NCI-H2081 treated with DMSO at 0.1 percent for 48 hours (cell line): ENCODE results near the gene SPON2.

Source experiments
- DNase-seq: peaks from one replicate; lab custom pipeline; 2025; lab: John Stamatoyannopoulos, UW

SPON2 gene

GRCh38 chr4:1172228-1172851, at the start of gene SPON2:
Gene SPON2 (minus strand): TSS chr4:1172583.
- DNase-seq, result no peak

DNA sequence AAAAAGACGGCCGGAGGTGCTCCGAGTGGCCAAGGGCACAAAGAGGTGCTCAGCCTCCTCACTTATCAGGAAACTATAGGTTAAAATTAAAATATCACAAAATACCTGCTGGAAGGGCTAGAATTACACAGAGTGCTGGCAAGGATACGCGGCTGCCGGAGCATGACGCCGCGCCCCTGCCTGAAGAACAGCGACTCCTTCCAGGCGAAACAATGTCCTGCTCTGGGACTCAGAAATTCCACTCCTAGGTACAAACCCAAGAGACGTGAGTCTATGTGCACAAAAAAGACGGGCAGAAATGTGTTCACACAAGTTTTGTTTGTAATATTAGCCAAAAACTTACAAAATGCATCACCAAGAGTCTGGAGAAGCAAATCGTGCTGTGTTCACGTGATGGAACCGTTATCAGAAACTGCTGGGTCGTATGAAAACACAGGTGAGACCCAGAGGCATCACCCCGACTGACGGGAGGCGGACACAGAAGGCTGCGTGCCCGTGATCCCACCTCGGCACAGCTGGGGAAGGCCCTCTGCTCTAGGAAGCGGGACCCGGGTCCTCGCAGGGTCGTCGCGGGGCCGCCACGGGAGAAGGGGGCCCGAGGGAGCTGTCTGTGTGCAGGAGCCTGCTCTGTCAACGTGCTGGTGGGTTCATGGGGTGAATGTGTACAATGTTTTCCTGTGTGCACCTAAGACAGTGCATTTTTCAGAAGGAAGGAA, 48.9 kb upstream of the SPON2 start:
- DNase-seq, result no peak

DNA sequence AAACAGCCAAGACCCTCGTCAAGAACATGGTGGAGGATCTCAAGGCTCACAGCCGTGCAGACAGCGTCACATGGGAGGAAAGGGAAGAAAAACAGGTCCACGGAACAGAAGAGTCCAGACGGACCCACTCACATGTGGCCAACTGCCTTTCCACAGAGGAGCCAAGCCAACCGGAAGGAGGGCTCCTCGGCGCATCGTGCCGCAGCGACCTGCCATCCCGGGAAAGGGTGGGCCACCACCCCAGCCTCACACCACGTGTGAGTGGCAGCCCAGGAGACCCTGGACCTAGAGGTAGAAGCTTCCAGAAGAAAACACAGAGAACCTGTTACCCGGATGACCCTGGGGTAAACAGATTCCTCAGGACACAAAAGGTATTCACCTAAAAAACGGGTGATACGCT, 48.2 kb upstream of the SPON2 start:
- no peak for DNase-seq

GRCh38 chr4:1219566-1219950, 47.2 kb upstream of the SPON2 start:
- no peak for DNase-seq

DNA sequence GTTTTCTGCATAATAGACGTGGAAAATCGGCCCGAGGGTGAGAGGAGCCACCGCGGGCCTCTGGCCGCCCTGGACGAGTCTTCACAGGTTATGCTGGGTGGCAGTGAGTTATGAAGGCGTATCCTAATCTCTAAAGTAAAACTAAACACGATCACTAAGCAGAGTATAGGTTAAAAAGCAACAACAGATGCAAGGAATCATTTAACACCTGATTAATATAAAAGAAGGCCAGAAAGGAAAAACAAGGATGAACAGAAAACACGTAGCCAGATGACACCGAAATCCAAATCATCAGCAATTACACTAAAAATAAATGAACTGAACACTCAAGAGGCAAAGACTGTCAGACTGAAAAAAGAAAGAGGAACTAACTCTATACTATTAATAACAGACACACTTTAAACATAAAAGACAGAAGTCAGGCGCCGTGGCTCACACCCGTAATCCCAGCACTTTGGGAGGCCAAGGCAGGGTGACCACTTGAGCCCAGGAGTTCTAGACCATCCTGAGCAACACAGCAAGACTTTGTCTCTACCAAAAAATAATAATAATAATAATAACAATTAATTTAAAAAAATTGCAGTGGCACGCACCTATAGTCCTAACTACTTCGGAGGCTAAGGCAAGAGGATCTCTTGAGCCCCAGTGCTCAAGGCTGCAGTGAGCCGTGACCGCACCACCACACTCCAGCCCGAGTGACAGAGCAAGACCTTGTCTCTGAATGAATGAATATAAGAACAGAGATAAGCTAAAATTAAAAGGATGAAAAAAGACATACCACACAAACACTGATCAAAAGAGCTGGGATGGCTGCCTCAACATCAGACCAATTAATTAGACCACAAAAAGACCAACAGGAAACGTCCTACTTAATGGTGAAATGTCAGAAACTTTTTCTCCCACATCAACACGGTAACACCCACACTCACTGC, 46.5 kb upstream of the SPON2 start:
- DNase-seq, result no peak

- no peak for DNase-seq
Measured at GRCh38 chr4:1217366-1217765, 45.0 kb upstream of the SPON2 start.

DNA sequence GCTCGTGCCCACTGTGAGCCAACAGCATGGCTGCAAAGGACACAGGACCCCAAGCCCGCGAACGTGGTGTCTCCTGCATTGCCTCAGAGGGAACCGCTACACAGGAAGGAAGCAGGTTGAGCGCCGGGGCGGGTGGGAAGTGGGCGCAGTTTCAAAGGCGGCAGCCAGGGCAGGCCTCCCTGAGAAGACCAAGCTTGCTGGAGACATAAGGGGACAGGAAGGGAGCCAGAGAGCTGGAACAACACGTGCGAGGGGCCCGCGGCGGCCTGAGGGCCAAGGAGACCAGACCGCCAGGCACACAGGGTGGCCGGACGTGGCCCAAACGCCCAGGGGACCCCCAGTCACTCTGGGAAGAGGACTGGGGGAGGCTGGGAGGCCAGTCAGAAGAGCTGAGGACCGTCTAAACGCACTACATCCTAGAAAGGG, 44.5 kb upstream of the SPON2 start:
- no peak for DNase-seq

DNA sequence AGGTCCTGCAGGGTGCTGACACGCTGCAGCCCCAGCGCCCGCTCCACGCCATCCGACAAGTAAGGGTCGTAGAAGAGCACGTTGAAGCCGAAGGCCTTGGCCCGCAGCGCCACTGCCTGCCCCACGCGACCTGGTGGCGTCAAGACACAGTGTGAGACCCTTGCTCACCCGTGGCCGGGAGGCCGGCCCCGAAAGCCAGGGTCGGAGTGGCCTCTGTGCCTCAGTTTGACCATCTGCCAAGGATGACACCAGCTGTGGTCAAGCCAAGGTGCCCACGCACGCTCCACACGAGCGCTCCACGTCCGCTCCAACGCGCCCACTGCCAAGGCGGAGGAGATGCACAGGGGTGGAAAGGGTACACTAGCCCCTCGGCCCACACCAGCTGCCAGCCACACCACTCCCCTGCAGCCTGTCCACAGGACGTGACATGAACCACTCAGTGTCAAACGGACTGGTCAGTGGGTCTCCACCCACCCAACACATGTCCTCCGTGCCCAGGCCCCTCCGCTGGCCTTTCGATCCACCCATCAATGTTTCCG, 43.8 kb upstream of the SPON2 start:
- DNase-seq, result no peak

DNA sequence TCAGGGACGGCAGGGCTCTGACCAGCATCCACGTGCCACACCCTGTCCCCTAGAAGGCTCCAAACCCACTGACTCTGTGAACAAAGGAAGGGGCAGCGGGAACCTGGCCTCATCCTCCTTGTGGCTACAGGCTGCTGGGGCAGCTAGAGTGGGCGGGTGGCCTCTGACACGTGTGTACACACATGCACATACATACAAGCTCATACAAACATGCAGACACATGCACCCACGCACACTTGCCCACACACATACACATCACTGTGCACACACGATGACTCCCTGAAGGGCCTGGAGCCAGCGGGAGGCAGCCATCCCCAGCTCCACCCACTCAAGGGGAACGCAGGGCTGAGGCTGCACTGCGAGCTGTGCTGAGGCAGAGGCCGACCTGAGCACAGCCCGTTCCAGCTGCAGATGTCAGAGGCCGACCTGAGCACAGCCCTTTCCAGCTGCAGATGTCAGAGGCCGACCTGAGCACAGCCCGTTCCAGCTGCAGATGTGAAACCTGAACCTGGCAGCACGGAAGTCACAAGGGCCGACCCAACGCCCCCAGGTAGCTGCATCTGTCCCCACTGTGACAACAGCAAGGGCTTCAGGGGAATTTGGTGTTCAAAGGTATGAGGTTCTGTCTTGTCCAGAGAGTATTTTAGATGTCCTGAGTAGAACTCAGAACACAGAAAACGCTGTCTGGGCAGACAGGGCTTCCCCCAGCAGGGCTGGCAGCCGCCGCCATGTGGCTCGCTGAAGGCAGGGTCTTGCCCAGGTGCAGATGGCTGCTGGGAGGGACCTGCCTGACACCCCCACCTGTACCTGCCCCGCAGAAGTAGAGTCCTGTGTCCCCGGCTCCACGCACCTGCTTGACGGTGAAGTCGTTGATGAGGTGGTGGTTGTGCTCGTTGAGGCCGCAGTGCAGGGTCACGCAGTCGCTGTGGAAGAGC, 43.0 kb upstream of the SPON2 start:
- no peak for DNase-seq

- no peak for DNase-seq
Measured at GRCh38 chr4:1214101-1215095, 42.0 kb upstream of the SPON2 start.

DNA sequence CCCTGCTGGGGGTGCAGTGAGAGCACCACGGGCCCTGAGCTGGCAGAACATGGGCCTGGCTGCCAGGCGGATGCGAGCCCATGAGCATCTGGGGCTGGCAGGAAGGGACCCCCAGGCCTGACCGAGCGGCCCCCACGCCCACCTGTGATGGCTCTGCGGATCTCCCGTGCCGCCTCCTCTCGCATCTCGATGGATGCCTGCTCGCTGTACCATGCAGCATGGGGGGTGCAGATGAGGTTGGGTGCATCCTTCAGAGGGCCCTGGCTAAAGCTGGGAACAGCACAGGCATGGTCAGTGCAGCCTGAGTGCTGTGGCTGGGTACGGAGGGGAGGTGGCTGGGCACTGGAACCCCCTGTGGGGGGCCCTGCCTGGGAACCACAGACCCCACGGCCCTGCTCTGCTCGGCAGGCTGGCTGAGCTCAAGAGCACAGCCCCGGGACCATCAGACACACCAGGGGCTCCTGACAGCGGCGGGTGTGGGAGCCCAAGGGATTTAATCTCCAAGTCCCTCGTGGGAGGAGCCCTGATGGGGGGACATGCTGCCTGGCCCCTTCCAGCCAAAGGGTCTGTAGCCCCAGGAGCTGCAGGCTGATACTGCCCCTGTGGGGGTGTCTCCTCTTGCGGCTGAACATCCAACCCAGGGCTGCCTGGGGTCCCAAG, 41.1 kb upstream of the SPON2 start:
- DNase-seq, result no peak

- DNase-seq, result no peak
Measured at GRCh38 chr4:1212546-1213335, 40.4 kb upstream of the SPON2 start.

GRCh38 chr4:1211891-1212545, 39.6 kb upstream of the SPON2 start:
- DNase-seq, result no peak

- no peak for DNase-seq
Measured at GRCh38 chr4:1211371-1211770, 39.0 kb upstream of the SPON2 start.

DNA sequence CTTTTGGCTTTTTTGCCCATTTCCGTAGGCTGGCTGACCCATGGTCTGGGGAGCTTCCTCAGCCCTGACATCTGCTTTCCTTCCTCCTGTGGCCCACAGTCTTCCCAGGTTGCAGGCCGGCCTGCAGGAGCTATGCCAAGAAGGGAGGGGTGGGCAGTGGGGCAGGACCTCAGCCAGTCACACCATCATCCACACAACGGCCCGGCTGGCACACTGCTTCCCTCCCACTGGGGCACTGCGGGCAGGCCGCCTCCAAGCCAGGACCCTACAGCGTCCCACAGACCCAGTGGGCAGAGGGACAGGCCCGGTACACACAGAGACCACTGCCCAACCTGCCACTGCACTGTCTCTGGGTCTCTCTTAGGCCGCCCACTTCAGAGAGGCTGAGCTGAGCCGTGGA, 38.6 kb upstream of the SPON2 start:
- no peak for DNase-seq

DNA sequence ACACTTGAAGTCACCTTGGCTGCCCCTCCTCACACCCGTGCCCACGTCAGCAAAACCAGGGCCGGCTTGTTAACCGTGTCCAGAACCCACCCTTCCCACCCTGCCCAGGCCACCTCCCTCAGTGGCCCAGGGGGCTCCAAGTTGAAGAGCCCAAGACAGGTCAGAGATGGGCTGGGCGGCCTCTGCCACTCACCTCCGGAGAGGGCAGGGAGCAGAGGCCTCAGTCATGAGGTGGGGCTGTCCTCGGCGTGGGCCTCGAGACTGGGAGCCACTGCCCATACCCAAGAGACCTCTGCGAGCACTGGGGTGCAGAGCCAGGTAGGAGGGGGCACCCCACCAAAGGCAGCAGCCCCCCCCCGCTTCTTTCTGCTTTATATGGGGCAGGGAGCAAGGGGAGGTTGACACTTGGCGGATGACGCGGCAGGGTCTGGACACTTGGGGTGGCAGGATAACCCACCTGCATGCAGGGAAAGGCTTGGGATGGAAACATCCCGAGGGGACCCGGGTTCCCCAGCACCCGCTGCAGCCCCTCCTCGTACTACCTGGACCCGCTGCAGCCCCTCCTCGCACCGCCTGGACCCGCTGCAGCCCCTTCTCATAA, 38.0 kb upstream of the SPON2 start:
- DNase-seq, result no peak

DNA sequence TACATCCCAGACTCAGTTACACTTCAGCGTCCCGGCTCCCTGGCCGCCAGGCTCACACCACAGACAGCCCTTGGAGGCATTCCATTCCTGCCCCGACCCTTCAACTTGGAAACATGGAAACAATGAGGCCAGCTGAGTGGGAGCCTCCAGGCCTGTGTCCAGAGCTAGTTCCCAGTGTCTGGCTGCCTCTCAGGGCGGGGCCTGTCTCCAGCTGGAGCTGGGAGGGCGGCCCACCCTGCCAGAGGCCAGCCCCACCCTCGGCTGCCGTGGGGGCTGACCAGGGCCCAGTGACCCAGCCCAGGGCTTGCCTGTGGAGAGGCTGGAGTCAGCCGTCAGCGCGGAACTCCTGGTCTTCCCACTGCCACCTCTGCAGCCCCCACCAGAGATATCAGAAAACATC, 37.4 kb upstream of the SPON2 start:
- no peak for DNase-seq
